ENCODE data around the gene SFTPA2. TPM values are rescaled to one million over a fixed set of nuclear protein-coding genes. Genes with fewer than 3 reads are reported as not detected.
"Not testable (repeated sequence)": the region's sequence is repeated elsewhere in the genome, so short reads cannot be mapped to it uniquely, and the experiment has no call there.

Gene SFTPA2
- total and polyA plus RNA-seq, 4 donors, result 0.17 TPM; not detected in 3

DNA sequence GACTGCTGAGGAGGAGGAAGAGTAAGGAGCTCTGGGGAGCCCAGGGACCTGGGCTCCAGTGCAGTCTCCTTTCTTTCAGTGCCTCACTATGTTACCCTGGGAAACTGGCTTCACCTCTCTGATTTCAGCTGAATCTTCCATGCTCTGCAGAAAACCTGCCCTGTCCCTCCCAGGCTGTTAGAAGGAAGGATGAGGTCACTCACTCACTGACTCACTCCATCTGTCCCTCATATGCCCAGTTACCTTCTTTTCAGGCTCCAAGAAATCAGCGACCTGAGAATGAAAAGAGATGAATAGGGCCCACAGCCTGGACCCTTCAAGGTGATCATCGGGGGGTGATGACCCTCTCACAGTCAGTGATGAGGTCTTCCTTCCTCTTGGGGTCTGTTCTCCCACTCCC is 481 bp downstream of the SFTPA2 start:
- no peak overlapping the region for H3K9ac ChIP-seq (ENCODE audit: low read depth in 1 of 2, low read length in 2 of 2)
- DNase-seq (ENCODE audit: low spot score), result no peak
- WGBS, result 92% methylated on average over 2 of the region's 2 CpGs
- H3K27ac ChIP-seq (ENCODE audit: low read depth in 1 of 2, low read length in 2 of 2), result no peak overlapping the region
- H3K9me3 ChIP-seq (ENCODE audit: control insufficient read depth in 4 of 4, low read length in 3 of 4), result no peaks in the 10 kb centered on the region
- no peak overlapping the region for H3K4me3 ChIP-seq (ENCODE audit: low read depth in 1 of 3, low read length in 3 of 3)
- peaks cover 0 to 16% (median 8%) of the 10 kb centered on the region in 4 donors for H3K4me1 ChIP-seq (ENCODE audit: control insufficient read depth in 4 of 4, insufficient read depth in 4 of 4, low read length in 3 of 4)
- no peak for TF ChIP-seq RXRA (IDR thresholded peaks at IDR 0.05)
- TF ChIP-seq, protein P1, sequence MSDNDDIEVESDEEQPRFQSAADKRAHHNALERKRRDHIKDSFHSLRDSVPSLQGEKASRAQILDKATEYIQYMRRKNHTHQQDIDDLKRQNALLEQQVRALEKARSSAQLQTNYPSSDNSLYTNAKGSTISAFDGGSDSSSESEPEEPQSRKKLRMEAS (IDR thresholded peaks at IDR 0.05), result no peak
- TF ChIP-seq JUND (IDR thresholded peaks at IDR 0.05), result no peak
- no peaks in the 10 kb centered on the region for H3K36me3 ChIP-seq (ENCODE audit: control insufficient read depth in 4 of 4, insufficient read depth in 3 of 4, low read depth in 1 of 4, low read length in 3 of 4)
- no peaks in the 10 kb centered on the region for H3K27me3 ChIP-seq (ENCODE audit: control insufficient read depth in 4 of 4, insufficient read depth in 4 of 4, low read length in 3 of 4)

DNA sequence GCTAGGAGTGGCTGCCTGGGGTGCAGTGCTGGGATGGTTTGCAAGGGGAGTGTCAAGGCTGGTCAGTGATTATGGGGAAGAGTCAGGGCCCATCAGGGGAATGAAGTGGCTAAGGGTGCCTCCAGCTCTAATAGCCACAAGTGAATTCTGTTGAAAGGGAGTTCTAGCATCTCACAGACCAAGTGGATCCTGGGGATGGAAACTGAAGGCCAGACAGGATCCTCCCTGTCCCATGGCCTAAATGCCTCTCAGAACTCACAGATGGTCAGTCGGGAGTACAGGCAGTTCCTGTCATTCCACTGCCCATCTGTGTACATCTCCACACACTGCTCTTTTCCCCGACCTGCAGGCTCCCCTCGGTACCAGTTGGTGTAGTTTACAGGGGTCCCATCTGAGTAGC is 3.2 kb downstream of the SFTPA2 start:
- H3K27ac ChIP-seq (ENCODE audit: low read depth in 1 of 2, low read length in 2 of 2); DNase-seq (ENCODE audit: low spot score); H3K4me1 ChIP-seq (ENCODE audit: control insufficient read depth in 4 of 4, insufficient read depth in 4 of 4, low read length in 3 of 4); H3K4me3 ChIP-seq (ENCODE audit: low read depth in 1 of 3, low read length in 3 of 3); H3K27me3 ChIP-seq (ENCODE audit: control insufficient read depth in 4 of 4, insufficient read depth in 4 of 4, low read length in 3 of 4); H3K9me3 ChIP-seq (ENCODE audit: control insufficient read depth in 4 of 4, low read length in 3 of 4); H3K9ac ChIP-seq (ENCODE audit: low read depth in 1 of 2, low read length in 2 of 2); H3K36me3 ChIP-seq (ENCODE audit: control insufficient read depth in 4 of 4, insufficient read depth in 3 of 4, low read depth in 1 of 4, low read length in 3 of 4): not testable (repeated sequence)
- WGBS, result 88% methylated on average over 3 of the region's 3 CpGs

DNA sequence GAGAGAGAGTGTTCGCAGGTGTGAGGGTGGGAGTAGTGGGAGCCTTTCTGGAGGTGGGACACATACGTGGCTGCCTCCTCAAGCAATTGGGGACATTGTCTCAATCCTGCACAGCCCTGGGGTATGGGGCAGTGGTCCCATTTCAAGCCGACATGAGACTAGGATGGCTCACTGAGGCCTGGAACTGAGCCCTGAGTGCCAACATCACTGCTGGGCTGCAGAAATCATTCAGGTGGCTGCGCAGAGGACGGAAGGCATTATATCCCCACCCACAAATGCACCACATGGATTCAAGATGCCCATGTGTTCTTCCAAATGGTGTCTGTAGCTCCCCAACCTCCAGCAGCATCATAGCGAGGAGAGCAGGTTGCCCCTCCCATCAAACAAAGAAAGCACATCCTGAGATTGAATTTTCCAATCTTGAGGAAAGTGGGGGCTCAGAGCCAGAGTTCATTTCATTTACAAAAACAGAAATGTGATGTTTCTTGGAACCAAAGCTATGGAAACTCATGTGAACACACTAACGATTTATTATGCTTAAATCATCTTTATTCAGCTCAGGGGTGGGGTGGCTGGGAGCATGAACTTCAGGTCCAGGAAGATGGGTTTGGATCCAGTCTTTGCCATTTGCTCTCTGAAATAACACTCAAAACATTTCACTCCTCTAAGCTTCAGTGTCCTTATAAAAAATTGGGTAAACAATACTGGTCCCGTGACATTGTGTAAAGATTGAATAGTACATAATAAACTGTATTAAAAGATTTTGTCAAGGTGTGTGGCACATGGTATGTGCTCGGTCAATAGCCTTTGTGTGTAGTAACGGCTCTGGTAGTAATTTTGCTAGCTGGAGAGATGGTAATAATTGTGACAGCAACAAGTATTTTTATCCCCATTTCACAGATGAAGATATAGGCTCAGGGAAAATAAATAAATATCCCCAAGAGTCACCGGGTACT is 4.6 kb downstream of the SFTPA2 start:
- Histone ChIP-seq H3K9me3 (ENCODE audit: control insufficient read depth in 4 of 4, low read length in 3 of 4) (no peaks in the 10 kb centered on the region), H3K36me3 (ENCODE audit: control insufficient read depth in 4 of 4, insufficient read depth in 3 of 4, low read depth in 1 of 4, low read length in 3 of 4) (no peaks in the 10 kb centered on the region), H3K27ac (ENCODE audit: low read depth in 1 of 2, low read length in 2 of 2) (no peak overlapping the region), H3K4me3 (ENCODE audit: low read depth in 1 of 3, low read length in 3 of 3) (no peak overlapping the region), H3K4me1 (ENCODE audit: control insufficient read depth in 4 of 4, insufficient read depth in 4 of 4, low read length in 3 of 4) (no peaks in the 10 kb centered on the region), H3K9ac (ENCODE audit: low read depth in 1 of 2, low read length in 2 of 2) (no peak overlapping the region), H3K27me3 (ENCODE audit: control insufficient read depth in 4 of 4, insufficient read depth in 4 of 4, low read length in 3 of 4) (no peaks in the 10 kb centered on the region)
- no peak for DNase-seq (ENCODE audit: low spot score)
- TF ChIP-seq YY1 (IDR thresholded peaks at IDR 0.05) (no peak), EGR1 (IDR thresholded peaks at IDR 0.05; ENCODE audit: low read depth in 2 of 2) (no peak), FOXA2 (IDR thresholded peaks at IDR 0.05) (no peak), TAF1 (conservative IDR thresholded peaks at IDR 0.05) (no peak), JUND (IDR thresholded peaks at IDR 0.05) (no peak), RAD21 (IDR thresholded peaks at IDR 0.05) (no peak), NR2F2 (IDR thresholded peaks at IDR 0.05) (no peak), GABPA (IDR thresholded peaks at IDR 0.05 in 1 of 2, conservative IDR thresholded peaks at IDR 0.05 in 1 of 2) (no peak), FOXA1 (IDR thresholded peaks at IDR 0.05) (no peak), RXRA (IDR thresholded peaks at IDR 0.05) (no peak), HNF4G (IDR thresholded peaks at IDR 0.05) (no peak), SP1 (IDR thresholded peaks at IDR 0.05) (no peak), HNF4A (conservative IDR thresholded peaks at IDR 0.05) (no peak)
- TF ChIP-seq, protein P2, sequence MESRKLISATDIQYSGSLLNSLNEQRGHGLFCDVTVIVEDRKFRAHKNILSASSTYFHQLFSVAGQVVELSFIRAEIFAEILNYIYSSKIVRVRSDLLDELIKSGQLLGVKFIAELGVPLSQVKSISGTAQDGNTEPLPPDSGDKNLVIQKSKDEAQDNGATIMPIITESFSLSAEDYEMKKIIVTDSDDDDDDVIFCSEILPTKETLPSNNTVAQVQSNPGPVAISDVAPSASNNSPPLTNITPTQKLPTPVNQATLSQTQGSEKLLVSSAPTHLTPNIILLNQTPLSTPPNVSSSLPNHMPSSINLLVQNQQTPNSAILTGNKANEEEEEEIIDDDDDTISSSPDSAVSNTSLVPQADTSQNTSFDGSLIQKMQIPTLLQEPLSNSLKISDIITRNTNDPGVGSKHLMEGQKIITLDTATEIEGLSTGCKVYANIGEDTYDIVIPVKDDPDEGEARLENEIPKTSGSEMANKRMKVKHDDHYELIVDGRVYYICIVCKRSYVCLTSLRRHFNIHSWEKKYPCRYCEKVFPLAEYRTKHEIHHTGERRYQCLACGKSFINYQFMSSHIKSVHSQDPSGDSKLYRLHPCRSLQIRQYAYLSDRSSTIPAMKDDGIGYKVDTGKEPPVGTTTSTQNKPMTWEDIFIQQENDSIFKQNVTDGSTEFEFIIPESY (IDR thresholded peaks at IDR 0.05), result no peak
- TF ChIP-seq, protein P3, sequence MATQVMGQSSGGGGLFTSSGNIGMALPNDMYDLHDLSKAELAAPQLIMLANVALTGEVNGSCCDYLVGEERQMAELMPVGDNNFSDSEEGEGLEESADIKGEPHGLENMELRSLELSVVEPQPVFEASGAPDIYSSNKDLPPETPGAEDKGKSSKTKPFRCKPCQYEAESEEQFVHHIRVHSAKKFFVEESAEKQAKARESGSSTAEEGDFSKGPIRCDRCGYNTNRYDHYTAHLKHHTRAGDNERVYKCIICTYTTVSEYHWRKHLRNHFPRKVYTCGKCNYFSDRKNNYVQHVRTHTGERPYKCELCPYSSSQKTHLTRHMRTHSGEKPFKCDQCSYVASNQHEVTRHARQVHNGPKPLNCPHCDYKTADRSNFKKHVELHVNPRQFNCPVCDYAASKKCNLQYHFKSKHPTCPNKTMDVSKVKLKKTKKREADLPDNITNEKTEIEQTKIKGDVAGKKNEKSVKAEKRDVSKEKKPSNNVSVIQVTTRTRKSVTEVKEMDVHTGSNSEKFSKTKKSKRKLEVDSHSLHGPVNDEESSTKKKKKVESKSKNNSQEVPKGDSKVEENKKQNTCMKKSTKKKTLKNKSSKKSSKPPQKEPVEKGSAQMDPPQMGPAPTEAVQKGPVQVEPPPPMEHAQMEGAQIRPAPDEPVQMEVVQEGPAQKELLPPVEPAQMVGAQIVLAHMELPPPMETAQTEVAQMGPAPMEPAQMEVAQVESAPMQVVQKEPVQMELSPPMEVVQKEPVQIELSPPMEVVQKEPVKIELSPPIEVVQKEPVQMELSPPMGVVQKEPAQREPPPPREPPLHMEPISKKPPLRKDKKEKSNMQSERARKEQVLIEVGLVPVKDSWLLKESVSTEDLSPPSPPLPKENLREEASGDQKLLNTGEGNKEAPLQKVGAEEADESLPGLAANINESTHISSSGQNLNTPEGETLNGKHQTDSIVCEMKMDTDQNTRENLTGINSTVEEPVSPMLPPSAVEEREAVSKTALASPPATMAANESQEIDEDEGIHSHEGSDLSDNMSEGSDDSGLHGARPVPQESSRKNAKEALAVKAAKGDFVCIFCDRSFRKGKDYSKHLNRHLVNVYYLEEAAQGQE (IDR thresholded peaks at IDR 0.05), result no peak
- TF ChIP-seq, protein P4, sequence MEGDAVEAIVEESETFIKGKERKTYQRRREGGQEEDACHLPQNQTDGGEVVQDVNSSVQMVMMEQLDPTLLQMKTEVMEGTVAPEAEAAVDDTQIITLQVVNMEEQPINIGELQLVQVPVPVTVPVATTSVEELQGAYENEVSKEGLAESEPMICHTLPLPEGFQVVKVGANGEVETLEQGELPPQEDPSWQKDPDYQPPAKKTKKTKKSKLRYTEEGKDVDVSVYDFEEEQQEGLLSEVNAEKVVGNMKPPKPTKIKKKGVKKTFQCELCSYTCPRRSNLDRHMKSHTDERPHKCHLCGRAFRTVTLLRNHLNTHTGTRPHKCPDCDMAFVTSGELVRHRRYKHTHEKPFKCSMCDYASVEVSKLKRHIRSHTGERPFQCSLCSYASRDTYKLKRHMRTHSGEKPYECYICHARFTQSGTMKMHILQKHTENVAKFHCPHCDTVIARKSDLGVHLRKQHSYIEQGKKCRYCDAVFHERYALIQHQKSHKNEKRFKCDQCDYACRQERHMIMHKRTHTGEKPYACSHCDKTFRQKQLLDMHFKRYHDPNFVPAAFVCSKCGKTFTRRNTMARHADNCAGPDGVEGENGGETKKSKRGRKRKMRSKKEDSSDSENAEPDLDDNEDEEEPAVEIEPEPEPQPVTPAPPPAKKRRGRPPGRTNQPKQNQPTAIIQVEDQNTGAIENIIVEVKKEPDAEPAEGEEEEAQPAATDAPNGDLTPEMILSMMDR (IDR thresholded peaks at IDR 0.05; ENCODE audit: low read depth, low read length, missing input control), result no peak
- TF ChIP-seq, protein P1 (IDR thresholded peaks at IDR 0.05), result no peak
- TF ChIP-seq, protein P5, sequence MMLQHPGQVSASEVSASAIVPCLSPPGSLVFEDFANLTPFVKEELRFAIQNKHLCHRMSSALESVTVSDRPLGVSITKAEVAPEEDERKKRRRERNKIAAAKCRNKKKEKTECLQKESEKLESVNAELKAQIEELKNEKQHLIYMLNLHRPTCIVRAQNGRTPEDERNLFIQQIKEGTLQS (IDR thresholded peaks at IDR 0.05), result no peak
- 87% methylated on average over 11 of the region's 11 CpGs for WGBS
